ENCODE measurements around the gene UTP11. TPM values are rescaled to one million over a fixed set of nuclear protein-coding genes. Genes with fewer than 3 reads are reported as not detected.
"Not testable (repeated sequence)": the region's sequence is repeated elsewhere in the genome, so short reads cannot be mapped to it uniquely, and the experiment has no call there.

UTP11 gene, protein sequence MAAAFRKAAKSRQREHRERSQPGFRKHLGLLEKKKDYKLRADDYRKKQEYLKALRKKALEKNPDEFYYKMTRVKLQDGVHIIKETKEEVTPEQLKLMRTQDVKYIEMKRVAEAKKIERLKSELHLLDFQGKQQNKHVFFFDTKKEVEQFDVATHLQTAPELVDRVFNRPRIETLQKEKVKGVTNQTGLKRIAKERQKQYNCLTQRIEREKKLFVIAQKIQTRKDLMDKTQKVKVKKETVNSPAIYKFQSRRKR
- 33.8 and 48.1 TPM in 2 replicates for total RNA-seq (2014; rRNA removed)
- percentile 87 among the genes with signal in this experiment for Bru-seq, nascent RNA
- BruChase-seq, experiment 1, labeled RNA remaining after a 6-hour chase = percentile 95 among the genes with signal in this experiment
- percentile 91 among the genes with signal in this experiment for BruChase-seq, experiment 2, labeled RNA remaining after a 2-hour chase
- long read RNA-seq, transcript UTP11-201 (8 exons, 2,019 nt) = major isoform, 53 of 65 reads
- long read RNA-seq, partial matches to known transcripts = 7 of 65 reads
- long read RNA-seq, other reads (novel, unspliced or antisense) = 4 of 65 reads

DNA sequence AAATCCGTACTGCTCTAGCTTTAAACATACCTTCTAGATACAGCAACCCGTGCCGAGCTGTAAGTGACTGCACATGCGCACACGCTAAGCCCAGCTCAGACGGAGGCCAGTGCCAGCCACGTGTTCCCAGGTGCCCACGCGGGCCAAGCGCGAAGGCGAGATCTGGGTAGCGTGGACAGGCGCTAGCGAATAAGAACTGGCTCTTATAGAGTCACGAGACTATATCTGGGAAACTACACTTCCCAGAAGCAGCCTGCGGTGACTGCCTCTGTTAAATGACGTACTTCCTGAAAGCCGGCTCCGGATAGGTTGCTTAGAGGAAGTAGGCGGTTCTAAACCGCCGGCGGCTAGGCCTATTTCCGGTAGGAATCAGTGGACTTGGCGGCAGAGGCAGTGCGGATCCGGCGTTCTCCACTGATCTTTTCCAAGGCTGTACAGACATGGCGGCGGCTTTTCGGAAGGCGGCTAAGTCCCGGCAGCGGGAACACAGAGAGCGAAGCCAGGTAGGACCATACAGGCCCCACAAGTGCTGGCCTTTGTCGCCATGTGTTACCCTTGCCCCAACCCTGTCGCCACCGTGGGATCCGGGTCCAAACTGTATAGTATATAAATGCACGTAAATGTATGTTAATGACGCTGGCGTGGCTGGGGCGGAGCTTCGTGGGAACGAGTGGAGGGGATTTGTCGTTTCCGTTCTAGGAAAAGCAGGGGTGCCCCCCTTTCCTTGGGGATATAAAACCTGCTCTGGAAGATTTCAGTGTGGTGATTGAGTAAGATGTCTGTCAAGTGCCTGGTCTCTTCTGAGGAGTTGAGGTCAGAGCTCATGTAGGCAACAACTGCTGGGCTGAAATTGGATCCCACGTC is at the start of gene UTP11:
Gene UTP11 (plus strand): TSS at position 372 of the 864 bp plus-strand sequence. CDS start 69 bp downstream, at position 441.
- H3K9me3 ChIP-seq (ENCODE audit: low read length) = no peaks in the 10 kb centered on the region
- ATAC-seq (peak; percentile 98), DNase-seq (peak; percentile 99)
- H3K9ac ChIP-seq (ENCODE audit: low read length) = peak within 1 kb of the TSS; percentile 95
- ChIA-PET CTCF (no interaction called here), POLR2A (ENCODE audit: unreplicated experiment) (interaction anchor here (0.6 kb wide), 2 partner anchors 150 to 162 kb away, joined by 3 to 5 read pairs; no protein-coding TSS in a partner anchor)
- TF ChIP-seq EZH2phosphoT487 (IDR thresholded peaks at IDR 0.05; ENCODE audit: borderline replicate concordance, low read length) (no peak), EZH2 (IDR thresholded peaks at IDR 0.05; ENCODE audit: low read length, unreplicated experiment) (no peak)
- TF ChIP-seq, protein P1, sequence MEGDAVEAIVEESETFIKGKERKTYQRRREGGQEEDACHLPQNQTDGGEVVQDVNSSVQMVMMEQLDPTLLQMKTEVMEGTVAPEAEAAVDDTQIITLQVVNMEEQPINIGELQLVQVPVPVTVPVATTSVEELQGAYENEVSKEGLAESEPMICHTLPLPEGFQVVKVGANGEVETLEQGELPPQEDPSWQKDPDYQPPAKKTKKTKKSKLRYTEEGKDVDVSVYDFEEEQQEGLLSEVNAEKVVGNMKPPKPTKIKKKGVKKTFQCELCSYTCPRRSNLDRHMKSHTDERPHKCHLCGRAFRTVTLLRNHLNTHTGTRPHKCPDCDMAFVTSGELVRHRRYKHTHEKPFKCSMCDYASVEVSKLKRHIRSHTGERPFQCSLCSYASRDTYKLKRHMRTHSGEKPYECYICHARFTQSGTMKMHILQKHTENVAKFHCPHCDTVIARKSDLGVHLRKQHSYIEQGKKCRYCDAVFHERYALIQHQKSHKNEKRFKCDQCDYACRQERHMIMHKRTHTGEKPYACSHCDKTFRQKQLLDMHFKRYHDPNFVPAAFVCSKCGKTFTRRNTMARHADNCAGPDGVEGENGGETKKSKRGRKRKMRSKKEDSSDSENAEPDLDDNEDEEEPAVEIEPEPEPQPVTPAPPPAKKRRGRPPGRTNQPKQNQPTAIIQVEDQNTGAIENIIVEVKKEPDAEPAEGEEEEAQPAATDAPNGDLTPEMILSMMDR (conservative IDR thresholded peaks at IDR 0.05; ENCODE audit: low read depth, low read length) = no peak
- H3K27me3 ChIP-seq (ENCODE audit: low read length) = no peaks in the 10 kb centered on the region
- H3K27ac ChIP-seq (ENCODE audit: low read length) = peak within 1 kb of the TSS; percentile 76
- H4K20me1 ChIP-seq (ENCODE audit: low read length) = 0 out of 2 replicates have a peak, but pooled peaks cover 4% of the 10 kb centered on the region
- H3K36me3 ChIP-seq (ENCODE audit: low read depth, low read length) = peaks cover 25% of the 10 kb centered on the region
- H3F3A ChIP-seq (ENCODE audit: low read length, unreplicated experiment) = no peaks in the 10 kb centered on the region
- peaks cover 6% of the 10 kb centered on the region for H3K4me1 ChIP-seq (ENCODE audit: insufficient read depth, low read length)
- peak within 1 kb of the TSS; percentile 81 for H2AFZ ChIP-seq (ENCODE audit: low read length)
- H3K9me2 ChIP-seq (replicated peaks; ENCODE audit: low read length) = no peaks in the 10 kb centered on the region
- H3K4me2 ChIP-seq (ENCODE audit: low read length) = peak within 1 kb of the TSS; percentile 86
- intact Hi-C loops (cut with micrococcal nuclease) = loop anchor here (1.0 kb wide), 1 partner anchor 22 kb away; the partner anchor contains the start of gene SF3A3
- peak within 1 kb of the TSS; percentile 90 for H3K4me3 ChIP-seq (ENCODE audit: low read length)
- TSS peak; percentile 64 for BruUV-seq (replicated peaks)
- H3K79me2 ChIP-seq (ENCODE audit: low read length) = peaks cover 48% of the 10 kb centered on the region

DNA sequence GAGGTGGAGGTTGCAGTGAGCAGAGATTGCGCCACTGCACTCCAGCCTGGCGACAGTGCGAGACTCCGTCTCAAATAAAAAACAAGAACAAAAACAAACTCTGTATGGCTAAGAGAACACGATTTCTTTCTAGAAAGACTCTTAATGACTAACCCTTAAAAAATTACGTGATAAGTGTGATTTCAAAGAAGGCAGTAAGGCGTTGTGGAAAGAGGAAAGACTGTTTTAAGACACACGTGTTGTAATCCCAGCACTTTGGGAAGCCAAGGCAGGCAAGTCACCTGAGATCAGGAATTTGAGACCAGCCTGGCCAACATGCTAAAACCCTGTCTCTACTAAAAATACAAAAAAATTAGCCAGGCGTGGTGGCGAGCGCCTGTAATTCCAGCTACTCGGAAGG is 48.4 kb upstream of the UTP11 start:
- POLR2A ChIA-PET (ENCODE audit: unreplicated experiment); BruUV-seq (replicated peaks): not testable (repeated sequence)

DNA sequence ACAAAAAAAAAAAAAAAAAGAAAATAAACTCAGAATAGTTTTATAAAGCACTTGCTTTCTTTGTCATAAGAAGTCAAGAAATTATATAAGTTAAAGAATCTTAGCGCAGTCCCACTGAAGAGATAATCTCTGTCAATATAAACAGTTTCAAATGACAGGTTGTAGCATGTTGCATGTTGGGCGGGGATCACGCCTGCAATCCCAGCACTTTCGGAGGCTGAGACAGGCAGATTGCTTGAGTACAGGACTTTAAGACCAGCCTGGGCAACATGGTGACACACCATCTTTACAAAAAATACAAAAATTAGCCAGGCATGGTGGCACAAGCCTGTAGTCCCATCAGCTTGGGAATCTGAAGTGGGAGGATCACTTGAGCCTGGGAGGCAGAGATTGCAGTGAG is 47.2 kb upstream of the UTP11 start:
- ChIA-PET CTCF (no interaction called here), POLR2A (ENCODE audit: unreplicated experiment) (no interaction called here)
- Histone ChIP-seq H3K79me2 (ENCODE audit: low read length) (no peaks in the 10 kb centered on the region), H3K4me3 (ENCODE audit: low read length) (no peak overlapping the region), H4K20me1 (ENCODE audit: low read length) (0 out of 2 replicates have a peak, but pooled peaks cover 6% of the 10 kb centered on the region), H3K27ac (ENCODE audit: low read length) (no peak overlapping the region), H3K27me3 (ENCODE audit: low read length) (no peaks in the 10 kb centered on the region), H3K4me2 (ENCODE audit: low read length) (no peak overlapping the region), H3K36me3 (ENCODE audit: low read depth, low read length) (peaks cover 37% of the 10 kb centered on the region), H3K9me2 (replicated peaks; ENCODE audit: low read length) (no peaks in the 10 kb centered on the region), H3F3A (ENCODE audit: low read length, unreplicated experiment) (no peaks in the 10 kb centered on the region), H3K9ac (ENCODE audit: low read length) (no peak overlapping the region), H3K9me3 (ENCODE audit: low read length) (no peaks in the 10 kb centered on the region), H2AFZ (ENCODE audit: low read length) (no peak overlapping the region), H3K4me1 (ENCODE audit: insufficient read depth, low read length) (no peaks in the 10 kb centered on the region)
- ATAC-seq = no peak
- intact Hi-C loops (cut with micrococcal nuclease) = no loop called here
- TF ChIP-seq, protein P1 (conservative IDR thresholded peaks at IDR 0.05; ENCODE audit: low read depth, low read length) = no peak
- TF ChIP-seq EZH2phosphoT487 (IDR thresholded peaks at IDR 0.05; ENCODE audit: borderline replicate concordance, low read length) = no peak
- TF ChIP-seq EZH2 (IDR thresholded peaks at IDR 0.05; ENCODE audit: low read length, unreplicated experiment) = no peak
- DNase-seq = no peak
- BruUV-seq (replicated peaks) = no TSS peak

More for the DNA sequence above, 48.4 kb upstream of the UTP11 start:
- H3K79me2 ChIP-seq (ENCODE audit: low read length); H3K27ac ChIP-seq (ENCODE audit: low read length); H3F3A ChIP-seq (ENCODE audit: low read length, unreplicated experiment); H3K4me3 ChIP-seq (ENCODE audit: low read length); H2AFZ ChIP-seq (ENCODE audit: low read length); H3K4me2 ChIP-seq (ENCODE audit: low read length); CTCF ChIA-PET; ATAC-seq; DNase-seq; H4K20me1 ChIP-seq (ENCODE audit: low read length); H3K4me1 ChIP-seq (ENCODE audit: insufficient read depth, low read length); H3K27me3 ChIP-seq (ENCODE audit: low read length); intact Hi-C loops (cut with micrococcal nuclease); H3K9ac ChIP-seq (ENCODE audit: low read length); H3K9me3 ChIP-seq (ENCODE audit: low read length); H3K9me2 ChIP-seq (replicated peaks; ENCODE audit: low read length): not testable (repeated sequence)
- peaks cover 36% of the 10 kb centered on the region for H3K36me3 ChIP-seq (ENCODE audit: low read depth, low read length)

DNA sequence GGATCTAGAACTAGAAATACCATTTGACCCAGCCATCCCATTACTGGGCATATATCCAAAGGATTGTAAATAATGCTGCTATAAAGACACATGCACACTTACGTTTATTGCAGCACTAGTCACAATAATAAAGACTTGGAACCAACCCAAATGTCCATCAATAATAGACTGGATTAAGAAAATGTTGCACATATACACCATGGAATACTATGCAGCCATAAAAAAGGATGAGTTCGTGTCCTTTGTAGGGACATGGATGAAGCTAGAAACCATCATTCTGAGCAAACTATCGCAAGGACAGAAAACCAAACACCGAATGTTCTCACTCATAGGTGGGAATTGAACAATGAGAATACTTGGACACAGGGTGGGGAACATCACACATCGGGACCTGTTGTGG is 38.9 kb upstream of the UTP11 start:
- BruUV-seq (replicated peaks); intact Hi-C loops (cut with micrococcal nuclease); H3K9me3 ChIP-seq (ENCODE audit: low read length): not testable (repeated sequence)

More for the DNA sequence above, 38.9 kb upstream of the UTP11 start:
- H2AFZ ChIP-seq (ENCODE audit: low read length); ATAC-seq; H3F3A ChIP-seq (ENCODE audit: low read length, unreplicated experiment); H3K4me3 ChIP-seq (ENCODE audit: low read length); CTCF ChIA-PET; H4K20me1 ChIP-seq (ENCODE audit: low read length); DNase-seq; H3K27ac ChIP-seq (ENCODE audit: low read length); H3K4me2 ChIP-seq (ENCODE audit: low read length); H3K4me1 ChIP-seq (ENCODE audit: insufficient read depth, low read length); H3K79me2 ChIP-seq (ENCODE audit: low read length); H3K27me3 ChIP-seq (ENCODE audit: low read length); H3K9me2 ChIP-seq (replicated peaks; ENCODE audit: low read length); H3K9ac ChIP-seq (ENCODE audit: low read length): not testable (repeated sequence)
- peaks cover 38% of the 10 kb centered on the region for H3K36me3 ChIP-seq (ENCODE audit: low read depth, low read length)
- POLR2A ChIA-PET (ENCODE audit: unreplicated experiment) = interaction anchor here (0.7 kb wide), 1 partner anchor 1576 kb away, joined by 5 read pairs; no protein-coding TSS in a partner anchor
